DND-41 (cell line): ENCODE measurements around the gene TP73.

ENCODE experiments used
- CTCF ChIP-seq: IDR thresholded peaks from 2 replicates; pipeline ENCODE4 v1.5.1; 2012; ENCODE audit warnings: borderline replicate concordance, low read length, moderate library complexity, mild to moderate bottlenecking; ENCODE audit not compliant: poor library complexity, severe bottlenecking; ENCODE audit errors: extremely low read depth
- EZH2 ChIP-seq: IDR thresholded peaks from 3 replicates; pipeline ENCODE4 v1.6.1; 2012; ENCODE audit warnings: borderline replicate concordance, low read depth, mild to moderate bottlenecking, moderate library complexity, low read length, inconsistent platforms; ENCODE audit not compliant: severe bottlenecking

DNA sequence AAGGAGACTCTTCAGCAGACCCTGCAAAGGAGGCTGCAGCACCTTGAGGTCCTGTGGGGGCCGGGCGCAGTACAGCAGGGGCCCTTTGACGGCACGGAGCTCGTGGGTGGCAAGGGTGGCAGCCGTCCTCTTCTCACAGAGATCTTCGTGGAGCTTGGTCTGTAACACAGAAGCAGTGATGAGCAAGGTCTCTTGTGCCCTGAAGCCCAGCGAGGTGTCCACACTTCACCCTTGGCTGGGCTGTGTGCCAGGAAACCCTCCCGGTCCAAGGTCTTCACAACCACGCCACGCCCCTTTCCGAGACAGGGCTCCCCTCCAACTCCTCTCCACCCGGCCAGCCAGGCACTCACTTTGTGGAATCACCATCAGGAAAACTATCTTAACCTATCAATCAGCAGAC is 132.7 kb downstream of the TP73 start:
- TF ChIP-seq CTCF, result no peak
- TF ChIP-seq EZH2, result no peak
